ENCODE results near the gene NHSL2.

DNA sequence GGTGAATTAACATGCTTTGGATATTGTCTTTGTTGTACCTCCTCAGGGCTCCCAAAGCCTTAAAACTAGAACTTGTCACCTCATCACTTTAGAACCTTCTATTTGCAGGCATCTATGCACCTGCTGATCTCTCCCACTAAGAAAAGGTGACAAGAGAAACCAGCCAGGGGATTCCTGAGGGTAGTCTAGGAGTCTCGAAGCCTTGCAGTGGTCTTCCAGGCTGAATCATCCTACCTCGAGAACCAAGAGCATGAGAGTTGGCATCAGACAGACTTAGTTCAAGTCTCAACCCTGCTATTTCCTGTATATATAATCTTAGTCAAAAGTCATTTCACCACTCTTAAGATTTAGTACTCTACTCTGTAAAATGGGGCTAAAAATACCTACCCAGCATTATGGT lies 191.5 kb downstream of the NHSL2 start:
- no peak for TF ChIP-seq GATA2 (IDR thresholded peaks at IDR 0.05; ENCODE audit: low read depth, low read length)
- no peak for TF ChIP-seq GATA3 (IDR thresholded peaks at IDR 0.05; ENCODE audit: low read depth, low read length)
